PC-3 (cell line): ENCODE data around the gene RORB. TPM values are rescaled to one million over a fixed set of nuclear protein-coding genes. Genes with fewer than 3 reads are reported as not detected.

Source experiments
- ATAC-seq: fragments of 200-7000 bp; cut with Tn5 transposase; 2 replicates; pipeline ENCODE4 v1.9.1; 2020; ENCODE audit warnings: mild to moderate bottlenecking, moderate library complexity
- BruUV-seq: library from RNA; stranded (reverse); fragments of 400-500 nt; replicated peaks from 2 replicates; lab custom pipeline; 2021; lab: Mats Ljungman, UMichigan
- CTCF ChIA-PET: fragments of 300-600 bp; sonication (Branson Sonifier 250); formaldehyde crosslinking; loops from one replicate; lab custom pipeline; 2022; ENCODE audit warnings: antibody characterized with exemption; lab: Charles Lee
- POLR2A ChIA-PET: fragments of 300-600 bp; sonication (Branson Sonifier 250); formaldehyde crosslinking; loops from one replicate; lab custom pipeline; 2022; ENCODE audit warnings: antibody characterized with exemption; ENCODE audit not compliant: unreplicated experiment; lab: Charles Lee
- DNase-seq: peaks from one replicate; pipeline ENCODE4 v3.0.0-alpha.2; 2015
- H2AFZ ChIP-seq: fragments of 300-600 bp; sonication (generic); 2 replicates; pipeline ENCODE4 v1.6.0; 2016; ENCODE audit warnings: antibody characterized with exemption, low read length
- H3F3A ChIP-seq: fragments of 300-600 bp; sonication (generic); one replicate; pipeline ENCODE4 v1.6.0; 2017; ENCODE audit warnings: antibody characterized with exemption, low read length, control low read depth, mild to moderate bottlenecking; ENCODE audit not compliant: unreplicated experiment
- H3K27ac ChIP-seq: fragments of 300-600 bp; sonication (generic); 2 replicates; pipeline ENCODE4 v1.5.1; 2016; ENCODE audit warnings: mild to moderate bottlenecking, low read length
- H3K27me3 ChIP-seq: fragments of 300-600 bp; sonication (generic); 2 replicates; pipeline ENCODE4 v1.6.1; 2016; ENCODE audit warnings: low read length, mixed read lengths
- H3K36me3 ChIP-seq: fragments of 300-600 bp; sonication (generic); 2 replicates; pipeline ENCODE4 v1.6.1; 2016; ENCODE audit warnings: low read depth, mixed run types, low read length, mixed read lengths
- H3K4me1 ChIP-seq: fragments of 300-600 bp; sonication (generic); 2 replicates; pipeline ENCODE4 v1.5.1; 2016; ENCODE audit warnings: low read length; ENCODE audit not compliant: insufficient read depth
- H3K4me2 ChIP-seq: fragments of 300-600 bp; sonication (generic); 2 replicates; pipeline ENCODE4 v1.6.0; 2016; ENCODE audit warnings: low read length
- H3K4me3 ChIP-seq: fragments of 300-600 bp; sonication (generic); 2 replicates; pipeline ENCODE4 v1.5.1; 2016; ENCODE audit warnings: mild to moderate bottlenecking, low read length, mixed read lengths
- H3K79me2 ChIP-seq: fragments of 300-600 bp; sonication (generic); 2 replicates; pipeline ENCODE4 v1.6.1; 2017; ENCODE audit warnings: low read length, mixed read lengths
- H3K9ac ChIP-seq: fragments of 300-600 bp; sonication (generic); 2 replicates; pipeline ENCODE4 v1.6.0; 2016; ENCODE audit warnings: mild to moderate bottlenecking, low read length
- H3K9me2 ChIP-seq: fragments of 300-600 bp; sonication (generic); replicated peaks from 2 replicates; pipeline ENCODE4 v1.6.1; 2016; ENCODE audit warnings: mixed run types, low read length, mixed read lengths
- H3K9me3 ChIP-seq: fragments of 300-600 bp; sonication (generic); 2 replicates; pipeline ENCODE4 v1.6.1; 2016; ENCODE audit warnings: low read length, mixed read lengths
- H4K20me1 ChIP-seq: fragments of 300-600 bp; sonication (generic); 2 replicates; pipeline ENCODE4 v1.6.1; 2016; ENCODE audit warnings: low read length, mixed read lengths
- CTCF ChIP-seq: fragments of 300-600 bp; sonication (generic); conservative IDR thresholded peaks from 2 replicates; pipeline ENCODE4 v1.5.1; 2017; ENCODE audit warnings: antibody characterized with exemption, low read depth, mild to moderate bottlenecking, low read length
- EZH2 ChIP-seq: fragments of 300-600 bp; sonication (generic); IDR thresholded peaks from one replicate; pipeline ENCODE4 v1.6.1; 2017; ENCODE audit warnings: antibody characterized with exemption, mild to moderate bottlenecking, low read length; ENCODE audit not compliant: unreplicated experiment
- EZH2phosphoT487 ChIP-seq: fragments of 300-600 bp; sonication (generic); IDR thresholded peaks from 2 replicates; pipeline ENCODE4 v1.6.1; 2018; ENCODE audit warnings: mild to moderate bottlenecking, antibody characterized with exemption, low read length, borderline replicate concordance
- intact Hi-C: fragments of 100-400 bp; cut with micrococcal nuclease; formaldehyde crosslinking; loops from 2 replicates; pipeline ENCODE4 v1.9.0; 2023
- total RNA-seq: library from RNA; depleted of rRNA; stranded (reverse); fragments of >200 nt; gene quantifications from 2 replicates; pipeline ENCODE4 v1.2.3, GENCODE V29; 2014

Gene RORB
- total RNA-seq, 1 experiment from 2014 or later: not detected

GRCh38 chr9:74534841-74535240 is 37.7 kb downstream of the RORB start:
- ChIA-PET POLR2A (no interaction called here), CTCF (no interaction called here)
- Histone ChIP-seq H3K36me3 (no peaks in the 10 kb centered on the region), H4K20me1 (no peaks in the 10 kb centered on the region), H3K79me2 (no peaks in the 10 kb centered on the region), H3K27ac (no peak overlapping the region), H3K9me2 (no peaks in the 10 kb centered on the region), H3K4me3 (no peak overlapping the region), H3K4me1 (no peaks in the 10 kb centered on the region), H3K4me2 (no peak overlapping the region), H3K27me3 (no peaks in the 10 kb centered on the region), H3F3A (no peaks in the 10 kb centered on the region), H3K9me3 (no peaks in the 10 kb centered on the region), H2AFZ (no peak overlapping the region), H3K9ac (no peak overlapping the region)
- intact Hi-C loops: no loop called here
- ATAC-seq (no peak), DNase-seq (no peak)
- BruUV-seq: no TSS peak
- TF ChIP-seq EZH2phosphoT487: no peak
- TF ChIP-seq CTCF: no peak
- no peak for TF ChIP-seq EZH2

- H3K9me2 ChIP-seq: no peaks in the 10 kb centered on the region
- no peaks in the 10 kb centered on the region for H3K9me3 ChIP-seq
- POLR2A ChIA-PET: no interaction called here
- no peaks in the 10 kb centered on the region for H3K79me2 ChIP-seq
- H3F3A ChIP-seq: no peaks in the 10 kb centered on the region
- H4K20me1 ChIP-seq: no peaks in the 10 kb centered on the region
- H3K36me3 ChIP-seq: no peaks in the 10 kb centered on the region
- no peak overlapping the region for H3K4me2 ChIP-seq
- no TSS peak for BruUV-seq
- H3K27ac ChIP-seq: no peak overlapping the region
- ATAC-seq (no peak), DNase-seq (no peak)
- H3K9ac ChIP-seq: no peak overlapping the region
- H3K4me3 ChIP-seq: no peak overlapping the region
- no peaks in the 10 kb centered on the region for H3K4me1 ChIP-seq
- TF ChIP-seq EZH2phosphoT487 (no peak), CTCF (no peak), EZH2 (no peak)
- intact Hi-C loops: no loop called here
- CTCF ChIA-PET: no interaction called here
- H3K27me3 ChIP-seq: no peaks in the 10 kb centered on the region
- no peak overlapping the region for H2AFZ ChIP-seq
Observed at GRCh38 chr9:74543145-74543544, 46.0 kb downstream of the RORB start.

GRCh38 chr9:74551266-74551665 is 54.1 kb downstream of the RORB start:
- ChIA-PET CTCF (no interaction called here), POLR2A (no interaction called here)
- Histone ChIP-seq H2AFZ (no peak overlapping the region), H3K9me3 (no peaks in the 10 kb centered on the region), H3K79me2 (no peaks in the 10 kb centered on the region), H3K27ac (no peak overlapping the region), H3K4me2 (no peak overlapping the region), H3K27me3 (no peaks in the 10 kb centered on the region), H3K9me2 (no peaks in the 10 kb centered on the region), H3K4me1 (no peaks in the 10 kb centered on the region), H3K4me3 (no peak overlapping the region), H4K20me1 (no peaks in the 10 kb centered on the region), H3F3A (no peaks in the 10 kb centered on the region), H3K36me3 (no peaks in the 10 kb centered on the region), H3K9ac (no peak overlapping the region)
- TF ChIP-seq EZH2phosphoT487: no peak
- TF ChIP-seq EZH2: no peak
- no peak for TF ChIP-seq CTCF
- no peak for DNase-seq
- ATAC-seq: no peak
- intact Hi-C loops: no loop called here
- BruUV-seq: no TSS peak
